AML-193 (cell line): ENCODE results near the gene MFN1.

ENCODE experiments used
- DNase-seq, 2 experiments: peaks; one replicate each; lab custom pipeline; 2025; lab: John Stamatoyannopoulos, UW

Gene MFN1

DNA sequence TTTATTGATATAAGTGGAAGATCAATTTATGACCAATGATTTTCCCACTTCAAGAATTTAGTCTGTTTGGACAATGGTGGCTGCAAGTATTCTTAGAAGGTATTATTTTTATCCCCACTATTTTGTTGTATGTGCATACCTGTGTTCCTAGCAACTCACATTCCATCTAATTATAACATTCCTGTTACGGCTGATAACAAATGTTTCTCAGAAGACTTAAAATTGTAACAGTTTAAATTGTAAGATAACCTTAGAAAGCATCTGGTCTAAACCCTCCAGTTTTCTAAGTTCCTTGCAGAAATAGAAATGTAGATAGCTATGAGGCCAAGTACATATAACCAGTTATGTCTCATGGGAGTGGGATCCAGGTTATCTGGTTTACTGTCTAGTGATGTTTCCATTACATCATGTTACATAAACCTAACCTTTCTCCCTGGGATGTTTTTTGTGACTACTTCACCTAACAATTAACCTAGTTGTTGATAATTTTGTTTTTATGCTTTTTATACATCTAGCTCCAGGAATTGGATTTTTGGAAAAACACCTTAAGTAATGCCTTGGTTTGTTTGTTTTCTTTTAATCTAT is 11.1 kb upstream of the MFN1 start:
- DNase-seq: no peak

GRCh38 chr3:179348325-179349013 is 960 bp downstream of the MFN1 start:
- peak; percentile 86 to 90 for DNase-seq

GRCh38 chr3:179355996-179356395 is 8.5 kb downstream of the MFN1 start:
- no peak for DNase-seq

DNA sequence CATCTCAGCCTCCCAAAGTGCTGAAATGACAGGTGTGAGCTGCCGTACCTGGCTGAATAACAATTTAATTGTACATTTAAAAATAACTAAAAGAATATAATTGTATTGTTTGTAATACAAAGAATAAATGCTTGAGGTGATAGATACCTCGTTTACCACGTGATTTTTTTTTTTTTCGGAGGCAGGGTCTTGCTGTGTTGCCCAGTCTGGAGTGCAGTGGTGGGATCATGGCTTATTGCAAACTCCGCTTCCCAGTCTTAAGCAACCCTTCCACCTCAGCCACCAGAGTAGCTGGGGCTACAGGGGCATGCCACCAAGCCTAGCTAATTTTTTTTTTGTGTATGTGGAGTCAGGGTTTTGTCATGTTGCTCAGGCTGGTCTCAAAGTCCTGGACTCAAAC is 15.8 kb downstream of the MFN1 start:
- no peak for DNase-seq

DNA sequence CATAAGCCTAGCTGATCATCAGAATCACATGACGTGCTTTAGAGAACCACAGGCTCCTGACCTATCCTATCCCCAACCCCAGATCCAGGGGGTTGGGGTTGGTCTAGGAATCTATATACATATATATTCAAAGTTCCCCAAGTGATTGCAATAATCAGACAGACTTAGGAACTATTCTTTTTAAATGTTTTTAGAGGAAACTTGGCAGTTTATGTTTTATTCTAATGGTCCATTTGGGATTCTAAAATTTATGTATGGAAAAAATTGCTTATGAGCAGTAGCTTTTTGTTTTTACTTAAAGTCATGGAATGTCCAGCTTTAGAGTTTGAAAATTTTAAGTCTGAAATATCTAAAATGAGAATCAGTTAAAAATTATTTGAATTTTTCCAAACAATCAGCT is 22.1 kb downstream of the MFN1 start:
- DNase-seq: no peak

DNA sequence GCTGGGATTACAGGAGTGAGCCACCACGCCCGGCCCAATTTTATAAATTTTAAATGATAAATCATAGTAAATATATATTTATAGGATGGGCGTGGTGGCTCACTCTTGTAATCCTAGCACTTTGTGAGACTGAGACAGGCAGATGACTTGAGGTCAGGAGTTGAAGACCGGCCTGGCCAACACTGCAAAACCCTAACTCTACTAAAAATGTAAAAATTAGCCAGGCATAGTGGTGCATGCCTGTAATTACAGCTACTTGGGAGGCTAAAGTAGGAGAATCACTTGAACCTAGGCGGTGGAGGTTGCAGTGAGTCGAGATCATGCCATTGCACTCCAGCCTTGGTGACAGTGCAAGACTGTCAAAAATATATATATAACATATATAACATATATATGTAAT is 26.4 kb downstream of the MFN1 start:
- no peak for DNase-seq

- no peak for DNase-seq
These were observed 27.8 kb downstream of the MFN1 start for GRCh38 chr3:179375091-179375999.

- DNase-seq: no peak
These were observed 29.0 kb downstream of the MFN1 start for GRCh38 chr3:179376474-179376873.

- DNase-seq: no peak
These were observed 44.4 kb downstream of the MFN1 start for GRCh38 chr3:179391906-179392305.

DNA sequence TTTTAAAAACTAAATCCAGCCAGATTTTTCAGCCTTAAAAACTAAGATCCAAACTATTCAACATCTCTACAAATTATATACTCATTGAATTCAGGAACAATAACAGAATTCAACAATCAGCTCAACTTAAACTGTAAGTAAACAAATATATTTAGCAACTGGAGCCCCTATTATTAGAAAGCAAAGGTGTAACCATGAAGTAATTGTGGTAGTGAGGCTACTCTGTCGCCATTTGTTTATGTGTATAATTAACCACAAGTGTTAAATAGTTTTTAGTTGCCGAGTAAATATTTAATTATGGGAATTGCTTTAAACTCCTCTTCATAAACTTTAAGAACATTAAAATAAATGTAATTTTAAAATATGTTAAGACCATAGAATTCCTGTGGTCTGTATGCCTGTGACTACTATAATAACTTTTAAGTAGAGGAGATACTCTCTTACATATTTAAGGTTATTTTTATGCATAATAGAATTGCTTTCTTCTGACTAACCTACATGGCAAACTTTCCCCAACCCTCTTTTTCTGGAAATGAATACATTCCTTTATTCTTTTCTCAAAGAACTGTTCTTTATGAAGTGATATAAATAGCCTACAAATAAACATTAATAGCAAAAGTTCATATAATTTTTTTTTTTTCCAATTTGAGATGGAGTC is 51.2 kb downstream of the MFN1 start:
- DNase-seq: no peak

DNA sequence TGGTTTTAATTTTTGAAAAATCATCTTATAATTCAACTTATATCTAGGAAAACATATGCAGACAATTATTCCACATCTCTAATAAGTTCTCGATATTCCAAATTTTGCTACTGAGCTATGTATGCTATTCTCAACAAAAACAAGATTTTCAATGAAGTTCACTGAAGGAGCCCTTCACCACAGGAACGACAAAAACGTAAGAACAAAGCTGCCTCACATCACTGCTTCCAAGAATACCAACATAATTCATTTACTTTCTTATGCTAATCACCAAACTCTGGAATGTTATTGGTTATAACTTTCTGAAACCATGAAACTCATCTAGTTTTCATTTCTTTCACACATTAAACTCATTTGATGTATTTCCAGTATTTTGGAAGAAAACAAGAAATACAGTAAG is 54.1 kb downstream of the MFN1 start:
- DNase-seq: no peak

DNA sequence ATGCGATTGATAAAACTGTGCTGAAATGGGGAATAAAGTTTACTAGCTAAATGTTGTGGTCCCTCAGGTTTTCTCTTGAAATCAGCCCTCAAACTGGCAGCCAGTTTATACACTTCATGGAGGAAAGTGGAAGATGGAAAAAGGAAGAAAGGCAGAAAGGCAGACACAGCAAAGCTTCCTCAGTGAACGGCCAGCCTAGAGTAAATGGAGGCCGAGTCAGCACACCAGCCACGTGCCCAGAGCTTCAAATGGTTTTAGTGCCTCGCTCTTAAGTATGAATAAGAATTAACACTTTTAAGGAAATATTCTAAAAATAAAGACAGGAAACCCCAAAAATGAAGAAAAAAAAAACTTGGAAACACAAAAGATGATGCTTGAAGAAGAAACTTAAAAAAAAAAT is 55.5 kb downstream of the MFN1 start:
- DNase-seq: no peak

DNA sequence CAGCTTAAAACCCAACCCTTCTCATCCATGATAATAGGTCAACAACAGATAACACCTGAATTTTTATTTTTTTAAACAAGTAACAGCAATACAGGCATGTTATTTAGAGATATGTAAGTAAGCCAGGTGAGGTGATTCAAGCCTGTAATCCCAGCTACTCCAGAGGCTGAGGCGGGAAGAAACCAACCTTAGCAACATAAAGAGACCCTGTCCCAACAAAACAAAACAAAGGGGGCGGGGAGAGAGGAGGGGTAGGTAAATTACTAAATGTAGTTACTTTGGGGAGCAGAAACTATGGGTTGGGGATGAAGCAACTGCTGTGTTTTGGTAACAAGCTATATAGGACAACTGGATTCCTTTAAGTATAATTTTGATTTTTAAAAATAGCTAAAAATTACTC is 56.8 kb downstream of the MFN1 start:
- no peak for DNase-seq

DNA sequence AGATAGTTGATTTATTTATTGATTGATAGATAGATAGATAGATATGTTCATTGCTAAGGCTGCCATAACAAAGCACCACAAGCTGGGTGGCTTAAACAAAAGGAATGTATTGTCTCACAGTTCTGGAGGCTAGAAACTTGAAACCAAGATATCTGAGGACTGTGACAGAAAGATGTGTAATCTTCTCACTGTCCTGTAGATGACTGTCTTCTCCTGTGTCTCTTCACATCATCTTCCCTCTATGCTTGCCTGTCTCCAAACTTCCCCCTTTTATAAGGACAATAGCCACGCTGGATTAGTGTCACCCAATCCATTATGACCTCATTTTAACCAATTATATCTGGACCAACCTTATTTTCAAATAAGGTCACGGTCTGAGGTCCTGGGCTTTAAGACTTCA is 62.8 kb downstream of the MFN1 start:
- no peak for DNase-seq

DNA sequence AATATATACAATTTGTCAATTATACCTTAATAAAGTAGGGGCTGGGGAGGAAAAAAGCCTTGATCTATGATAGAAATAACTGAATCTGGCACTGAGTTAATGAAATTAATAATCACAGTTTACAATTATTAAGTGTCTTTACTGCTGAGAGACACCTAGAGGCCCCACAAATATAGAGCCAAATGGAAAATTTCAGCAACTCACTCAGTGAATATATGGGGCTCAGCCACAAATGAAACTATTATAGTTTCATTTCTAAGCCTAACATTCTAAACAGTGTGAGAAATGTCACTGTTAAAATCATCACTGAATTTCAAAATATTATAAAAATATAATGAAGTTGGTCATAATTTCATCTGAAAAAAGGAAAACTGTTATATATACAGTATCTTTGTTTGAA is 63.5 kb downstream of the MFN1 start:
- DNase-seq: no peak

DNA sequence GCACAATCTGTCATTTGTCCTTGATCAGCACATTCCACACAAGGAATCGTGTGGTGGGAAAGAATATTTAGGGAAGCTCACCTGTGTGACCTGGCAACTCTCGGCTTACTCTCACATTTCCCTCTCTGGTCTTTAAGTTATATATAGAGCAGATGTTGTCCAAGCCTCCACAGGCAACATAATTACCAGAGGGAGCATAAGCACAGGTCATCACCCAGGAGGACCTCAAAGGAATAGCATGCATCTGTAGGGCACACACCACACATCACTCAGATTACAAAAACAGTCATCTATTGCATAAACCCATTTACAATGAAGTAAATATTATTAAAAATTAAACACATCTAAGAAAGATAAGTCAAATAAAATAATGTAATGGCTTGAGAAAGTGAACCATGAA is 67.3 kb downstream of the MFN1 start:
- no peak for DNase-seq

- DNase-seq: no peak
These were observed 67.9 kb downstream of the MFN1 start for GRCh38 chr3:179415377-179415776.

DNA sequence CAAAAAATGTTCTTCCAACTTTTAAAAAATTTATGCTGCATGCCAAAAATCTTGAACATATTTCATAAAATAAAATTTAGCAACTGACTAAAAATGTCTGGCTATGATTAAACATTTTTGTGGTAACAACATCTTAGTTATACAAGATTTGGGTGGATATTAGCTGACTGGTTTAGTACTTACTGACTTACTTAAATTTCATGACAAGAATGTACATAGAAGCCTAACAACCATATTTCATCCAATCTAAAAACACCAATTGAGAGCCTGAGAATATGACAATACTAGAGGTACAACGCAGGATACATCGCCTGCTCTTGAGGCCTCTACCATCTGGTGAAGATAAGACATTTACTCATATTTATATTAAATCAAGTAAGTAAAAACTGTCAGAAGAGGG is 69.2 kb downstream of the MFN1 start:
- DNase-seq: no peak

DNA sequence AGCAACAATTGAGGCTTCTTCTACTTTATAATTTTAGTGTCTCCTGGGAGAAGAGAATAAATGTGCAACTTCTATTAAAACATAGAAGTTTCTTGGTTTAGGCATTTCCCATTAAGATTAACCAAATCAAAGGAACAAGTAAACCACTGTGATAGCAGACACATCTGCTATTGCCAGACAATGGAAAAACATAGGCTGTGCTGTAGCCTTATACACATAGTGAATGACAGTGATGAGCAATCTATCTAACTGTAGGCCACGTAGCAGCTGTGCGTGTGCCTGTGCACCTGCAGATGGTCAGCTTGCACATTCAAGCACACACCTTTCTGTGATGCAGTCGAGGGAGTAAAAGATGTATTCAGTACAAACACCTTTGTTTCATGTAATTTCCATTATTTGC is 71.1 kb downstream of the MFN1 start:
- no peak for DNase-seq

GRCh38 chr3:179421500-179421899 is 74.0 kb downstream of the MFN1 start:
- peak in 1 of 2 experiments; percentile 32 for DNase-seq

DNA sequence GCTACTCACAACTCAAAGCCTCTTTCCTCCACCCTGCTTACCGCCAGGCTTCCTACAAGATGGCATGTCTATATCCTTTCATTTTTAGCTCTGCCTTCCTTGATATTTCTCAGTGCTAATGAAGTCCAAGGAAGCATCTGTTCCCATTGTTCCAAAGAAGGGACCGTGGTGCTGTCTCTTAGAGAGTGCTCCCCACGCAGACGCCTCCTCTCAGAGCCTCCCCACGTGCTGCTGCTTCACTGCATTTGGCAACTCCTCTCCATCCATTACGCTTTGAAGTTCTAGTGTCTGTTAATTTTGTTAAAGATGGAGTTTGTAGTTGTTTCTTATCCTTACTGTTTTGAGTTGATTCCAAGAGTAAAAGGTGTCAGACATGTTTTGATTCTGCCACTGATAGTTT is 77.6 kb downstream of the MFN1 start:
- DNase-seq: no peak

GRCh38 chr3:179428876-179429548 is 81.5 kb downstream of the MFN1 start:
- no peak for DNase-seq
